GM06990 (cell line): ENCODE measurements around the gene MAGI1.

ENCODE experiments used
- DNase-seq: peaks from one replicate; pipeline ENCODE4 v3.0.0-alpha.2; 2011; ENCODE audit not compliant: insufficient read length; ENCODE audit errors: extremely low read depth
- H3K27me3 ChIP-seq: replicated peaks from 2 replicates; pipeline ENCODE4 v1.6.0; 2011; ENCODE audit warnings: low read length; ENCODE audit not compliant: control insufficient read depth, insufficient read depth
- H3K36me3 ChIP-seq: 2 replicates; pipeline ENCODE4 v1.5.1; 2011; ENCODE audit warnings: low read length; ENCODE audit not compliant: control insufficient read depth, insufficient read depth
- H3K4me3 ChIP-seq: replicated peaks from 2 replicates; pipeline ENCODE4 v1.5.1; 2011; ENCODE audit warnings: low read depth, mild to moderate bottlenecking, control low read depth, low read length
- CTCF ChIP-seq: IDR thresholded peaks from 2 replicates; pipeline ENCODE4 v1.5.1; 2011; ENCODE audit warnings: low read length, control low read depth, mild to moderate bottlenecking, inconsistent platforms; ENCODE audit not compliant: insufficient read depth, poor library complexity, severe bottlenecking

The MAGI1 gene

GRCh38 chr3:65539616-65540015, 499.1 kb downstream of the MAGI1 start:
- DNase-seq: no peak
- TF ChIP-seq CTCF: no peak
- no peaks in the 10 kb centered on the region for H3K36me3 ChIP-seq
- H3K27me3 ChIP-seq: no peaks in the 10 kb centered on the region
- H3K4me3 ChIP-seq: no peak overlapping the region

GRCh38 chr3:65538101-65538500, 500.6 kb downstream of the MAGI1 start:
- no peak overlapping the region for H3K4me3 ChIP-seq
- TF ChIP-seq CTCF: no peak
- DNase-seq: no peak

GRCh38 chr3:65537109-65537508, 501.6 kb downstream of the MAGI1 start:
- H3K27me3 ChIP-seq: no peaks in the 10 kb centered on the region
- no peaks in the 10 kb centered on the region for H3K36me3 ChIP-seq
- no peak for TF ChIP-seq CTCF
- no peak overlapping the region for H3K4me3 ChIP-seq
- DNase-seq: no peak

More at GRCh38 chr3:65538101-65538500, 500.6 kb downstream of the MAGI1 start:
- no peaks in the 10 kb centered on the region for H3K27me3 ChIP-seq
- no peaks in the 10 kb centered on the region for H3K36me3 ChIP-seq

- TF ChIP-seq CTCF: no peak
- DNase-seq: no peak
- Histone ChIP-seq H3K36me3 (no peaks in the 10 kb centered on the region), H3K27me3 (no peaks in the 10 kb centered on the region), H3K4me3 (no peak overlapping the region)
Measured at GRCh38 chr3:65535260-65535659, 503.5 kb downstream of the MAGI1 start.

- Histone ChIP-seq H3K36me3 (no peaks in the 10 kb centered on the region), H3K4me3 (no peak overlapping the region), H3K27me3 (no peaks in the 10 kb centered on the region)
- no peak for TF ChIP-seq CTCF
- DNase-seq: no peak
Measured at GRCh38 chr3:65534805-65535204, 503.9 kb downstream of the MAGI1 start.

- Histone ChIP-seq H3K36me3 (no peaks in the 10 kb centered on the region), H3K27me3 (no peaks in the 10 kb centered on the region), H3K4me3 (no peak overlapping the region)
- TF ChIP-seq CTCF: no peak
- no peak for DNase-seq
Measured at GRCh38 chr3:65532749-65533148, 506.0 kb downstream of the MAGI1 start.
